CD4-positive, alpha-beta T cell treated with Interferon gamma for 1 hour (primary cell): ENCODE data around the gene HOXA4.
A peak's percentile ranks its signal among the peaks of the same experiment; 100 is the strongest.

ENCODE experiments used
- DNase-seq: peaks from one replicate; pipeline ENCODE4 v3.0.0-alpha.2; 2020

HOXA4 gene

GRCh38 chr7:27168265-27168947 is 37.8 kb upstream of the HOXA4 start:
- DNase-seq, result no peak

- DNase-seq, result no peak
Measured at GRCh38 chr7:27167916-27168264, 37.3 kb upstream of the HOXA4 start.

- DNase-seq, result no peak
Measured at GRCh38 chr7:27166531-27167505, 36.3 kb upstream of the HOXA4 start.

- DNase-seq, result no peak
Measured at GRCh38 chr7:27165996-27166530, 35.5 kb upstream of the HOXA4 start.

- peak; percentile 63 for DNase-seq
Measured at GRCh38 chr7:27165089-27165995, 34.8 kb upstream of the HOXA4 start, which contains the start of gene HOXA9. TSS of gene HOXA9 (minus strand) at chr7:27165537. CDS start at chr7:27165457, 80 bp downstream.

GRCh38 chr7:27164367-27165088 is 34.0 kb upstream of the HOXA4 start:
- DNase-seq, result no peak

GRCh38 chr7:27164045-27164366 is 33.4 kb upstream of the HOXA4 start:
- DNase-seq, result no peak

GRCh38 chr7:27163288-27164044 is 32.9 kb upstream of the HOXA4 start:
- no peak for DNase-seq

GRCh38 chr7:27162561-27163287 is 32.2 kb upstream of the HOXA4 start:
- DNase-seq, result no peak

- DNase-seq, result no peak
Measured at GRCh38 chr7:27161721-27162560, 31.4 kb upstream of the HOXA4 start.

GRCh38 chr7:27161214-27161720 is 30.7 kb upstream of the HOXA4 start:
- peak; percentile 36 for DNase-seq

- DNase-seq, result peak; percentile 82
Measured at GRCh38 chr7:27160546-27161213, 30.1 kb upstream of the HOXA4 start.

- DNase-seq, result no peak
Measured at GRCh38 chr7:27160145-27160545, 29.6 kb upstream of the HOXA4 start.

- DNase-seq, result no peak
Measured at GRCh38 chr7:27159266-27160144, 28.9 kb upstream of the HOXA4 start.

GRCh38 chr7:27158436-27159265 is 28.1 kb upstream of the HOXA4 start:
- no peak for DNase-seq

GRCh38 chr7:27157702-27158431 is 27.3 kb upstream of the HOXA4 start:
- DNase-seq, result no peak
